K562 (cell line): Measurements from ENCODE around the gene TRPM4. TPM values are rescaled to one million over a fixed set of nuclear protein-coding genes. Genes with fewer than 3 reads are reported as not detected.
A peak's percentile ranks its signal among the peaks of the same experiment; 100 is the strongest.

Experiments
- ARHGAP35 ChIP-seq: fragments of 450-650 bp; IDR thresholded peaks from 2 replicates; pipeline ENCODE4 v1.6.1; 2018; ENCODE audit not compliant: partially characterized antibody
- HDGF ChIP-seq: fragments of 450-650 bp; IDR thresholded peaks from 2 replicates; pipeline ENCODE4 v1.6.1; 2016
- HMG20B ChIP-seq: fragments of 250-450 bp; sonication (Bioruptor Pico); IDR thresholded peaks from 2 replicates; pipeline ENCODE4 v1.5.0; 2021; ENCODE audit warnings: mild to moderate bottlenecking
- MIER1 ChIP-seq: fragments of 450-650 bp; IDR thresholded peaks from 2 replicates; pipeline ENCODE4 v1.6.1; 2016; ENCODE audit warnings: antibody characterized with exemption, mild to moderate bottlenecking, low read depth
- MNT ChIP-seq, 2 experiments: fragments of 450-650 bp; conservative IDR thresholded peaks; 2 replicates each; pipeline ENCODE4 v1.6.1; 2017; ENCODE audit warnings: mild to moderate bottlenecking in 2 of 2, moderate library complexity in 2 of 2
- MYC ChIP-seq, 2 experiments: fragments of 250-450 bp in 1 of 2; sonication (Bioruptor Pico) in 1 of 2; IDR thresholded peaks; 2 replicates each; pipeline versions ENCODE4 v1.5.1 to v1.6.1; 2012 to 2021; ENCODE audit warnings: low read depth in 2 of 2, borderline replicate concordance in 1 of 2, improper control_type of control experiment in 1 of 2, low read length in 1 of 2, mild to moderate bottlenecking in 1 of 2, moderate library complexity in 1 of 2
- NR2F6 ChIP-seq: fragments of 450-650 bp; formaldehyde crosslinking; IDR thresholded peaks from 2 replicates; pipeline ENCODE4 v1.4.0; 2020; ENCODE audit warnings: mild to moderate bottlenecking
- SIRT6 ChIP-seq: IDR thresholded peaks from one replicate; pipeline ENCODE4 v1.6.1; 2012; ENCODE audit warnings: low read depth, mild to moderate bottlenecking, control low read depth, inconsistent platforms, low read length, moderate library complexity
- SMARCA4 ChIP-seq: fragments of 450-650 bp; IDR thresholded peaks from 2 replicates; pipeline ENCODE4 v1.6.1; 2016
- TBL1XR1 ChIP-seq, 2 experiments: IDR thresholded peaks; 2 replicates each; pipeline ENCODE4 v1.6.1; 2012; ENCODE audit warnings: improper control_type of control experiment in 2 of 2, low read length in 2 of 2, mild to moderate bottlenecking in 1 of 2
- TFAP4 ChIP-seq: sonication (generic); formaldehyde crosslinking; IDR thresholded peaks from 2 replicates; pipeline ENCODE4 v1.8.0; 2022; ENCODE audit warnings: missing genetic modification reagents, mild to moderate bottlenecking, moderate library complexity, borderline replicate concordance
- XRCC3 ChIP-seq: fragments of 450-650 bp; IDR thresholded peaks from 2 replicates; pipeline ENCODE4 v1.6.1; 2017; ENCODE audit warnings: mild to moderate bottlenecking, moderate library complexity
- YBX1 ChIP-seq: fragments of 450-650 bp; IDR thresholded peaks from 2 replicates; pipeline ENCODE4 v1.7.1; 2016; ENCODE audit warnings: mild to moderate bottlenecking
- ZNF184 ChIP-seq: sonication (generic); formaldehyde crosslinking; IDR thresholded peaks from 2 replicates; pipeline ENCODE4 v1.5.0; 2020; ENCODE audit warnings: missing genetic modification reagents
- ZNF639 ChIP-seq, 2 experiments: fragments of 200-800 bp in 1 of 2; sonication (Bioruptor generic) in 1 of 2; sonication (generic) in 1 of 2; formaldehyde crosslinking in 1 of 2; IDR thresholded peaks in 1 of 2; conservative IDR thresholded peaks in 1 of 2; 2 replicates each; pipeline versions ENCODE4 v1.5.0 to v1.6.1; 2016 to 2020; ENCODE audit warnings: missing compliant biosample characterization in 1 of 2, missing genetic modification characterization in 1 of 2, missing genetic modification reagents in 1 of 2
- ZNF695 ChIP-seq: fragments of 450-650 bp; formaldehyde crosslinking; IDR thresholded peaks from 2 replicates; pipeline ENCODE4 v1.4.0; 2020; ENCODE audit warnings: mild to moderate bottlenecking, moderate library complexity
- ZNF830 ChIP-seq: fragments of 250-450 bp; sonication (Bioruptor Pico); IDR thresholded peaks from 2 replicates; pipeline ENCODE4 v1.5.0; 2021; ENCODE audit warnings: mild to moderate bottlenecking
- polyA plus RNA-seq, 8 experiments: library from polyadenylated mRNA; depleted of rRNA in 4 of 8; stranded (reverse) in 5 of 8; unstranded in 3 of 8; fragments of >200 nt; fragmentation: Nextera tagmentation in 2 of 8; fragmentation: Illumina TruSeq in 1 of 8; extraction: Ambion mirVana in 2 of 8; extraction: Trizol in 1 of 8; gene quantifications; 2 replicates each; pipeline versions ENCODE4 v1.2.1 to v1.2.3, GENCODE V29; 2011 to 2014; ENCODE audit warnings: inconsistent platforms in 1 of 8, missing spikeins in 1 of 8
- total RNA-seq, 7 experiments: library from RNA; depleted of rRNA in 6 of 7; stranded (reverse); fragments of >200 nt in 6 of 7; fragmentation: Illumina TruSeq in 2 of 7; extraction: Trizol in 2 of 7; gene quantifications; 2 replicates each; pipeline versions ENCODE4 v1.2.1 to v1.2.3, GENCODE V29; 2011 to 2021; ENCODE audit warnings: low replicate concordance in 1 of 7

TRPM4 gene
- total and polyA plus RNA-seq, 9 of the 15 experiments (the other 6 are each of a cell fraction or from before 2014, with no cell fraction given) = 6.5 to 45.4 (median 15.2) TPM

GRCh38 chr19:49157445-49158224 is at the start of gene TRPM4 (continued):
- TF ChIP-seq HMG20B (CRISPR knock-in tag) (no peak), TFAP4 (CRISPR knock-in tag) (peak; percentile 68; the same call in 1 of the 2 replicates), ZNF830 (no peak), ZNF695 (CRISPR knock-in tag) (no peak), YBX1 (no peak), HDGF (0 out of 2 replicates have a peak, but pooled peaks have one; percentile 26), ZNF639 (CRISPR knock-in tag; conservative IDR thresholded peaks at IDR 0.05 in 1 of 2, IDR thresholded peaks at IDR 0.05 in 1 of 2) (no peak), MYC (IDR thresholded peaks at IDR 0.05; ENCODE audit: low read depth, low read length) (peak; percentile 52), MYC (CRISPR knock-in tag; IDR thresholded peaks at IDR 0.05; ENCODE audit: borderline replicate concordance, low read depth) (no peak), MIER1 (no peak), ZNF184 (CRISPR knock-in tag) (no peak), TBL1XR1 (IDR thresholded peaks at IDR 0.05; ENCODE audit: low read length in 2 of 2) (no peak), MNT (conservative IDR thresholded peaks at IDR 0.05) (peak; percentile 58 to 79), NR2F6 (CRISPR knock-in tag) (no peak), XRCC3 (no peak), SMARCA4 (peak; percentile 70), ARHGAP35 (no peak), SIRT6 (no peak)
